WTC11 (cell line): ENCODE results near the gene TAOK2. TPM values are rescaled to one million over a fixed set of nuclear protein-coding genes. Genes with fewer than 3 reads are reported as not detected.
A peak's percentile ranks its signal among the peaks of the same experiment; 100 is the strongest.

ENCODE experiments used
- ATAC-seq: fragments of 200-7000 bp; cut with Tn5 transposase; 2 replicates; pipeline ENCODE4 v1.10.0; 2021; ENCODE audit warnings: mild to moderate bottlenecking, moderate library complexity
- CTCF ChIA-PET: fragments of 300-600 bp; sonication (Branson Sonifier 250); formaldehyde crosslinking; loops from one replicate; lab custom pipeline; 2021; ENCODE audit warnings: antibody characterized with exemption; lab: Charles Lee
- POLR2A ChIA-PET: fragments of 350-600 bp; sonication (Branson Sonifier 250); formaldehyde crosslinking; loops from one replicate; lab custom pipeline; 2021; ENCODE audit warnings: antibody characterized with exemption; lab: Charles Lee
- DNase-seq: peaks from one replicate; pipeline ENCODE4 v3.0.0; 2021; ENCODE audit warnings: low spot score
- H3K27ac Mint-ChIP-seq: 2 replicates; pipeline ENCODE4 v1.8.0; 2021; ENCODE audit warnings: mixed read lengths
- H3K27me3 Mint-ChIP-seq: 2 replicates; pipeline ENCODE4 v1.8.0; 2021; ENCODE audit warnings: low read depth, mild to moderate bottlenecking, moderate library complexity, mixed read lengths
- H3K36me3 Mint-ChIP-seq: 2 replicates; pipeline ENCODE4 v1.8.0; 2021; ENCODE audit warnings: mixed read lengths
- H3K4me1 Mint-ChIP-seq: 2 replicates; pipeline ENCODE4 v1.8.0; 2022; ENCODE audit warnings: mixed read lengths
- H3K4me3 Mint-ChIP-seq: 2 replicates; pipeline ENCODE4 v1.8.0; 2021; ENCODE audit warnings: mild to moderate bottlenecking, moderate library complexity, mixed read lengths
- H3K9me3 Mint-ChIP-seq: 2 replicates; pipeline ENCODE4 v1.8.0; 2021; ENCODE audit warnings: mixed read lengths
- CREM ChIP-seq: sonication (generic); formaldehyde crosslinking; IDR thresholded peaks from 2 replicates; pipeline ENCODE4 v1.8.1; 2022; ENCODE audit warnings: mild to moderate bottlenecking, missing genetic modification reagents, moderate library complexity
- FOXJ3 ChIP-seq: sonication (generic); formaldehyde crosslinking; IDR thresholded peaks from 2 replicates; pipeline ENCODE4 v1.9.0; 2021; ENCODE audit warnings: missing genetic modification reagents, mild to moderate bottlenecking, borderline replicate concordance
- FOXK1 ChIP-seq: sonication (generic); formaldehyde crosslinking; IDR thresholded peaks from 2 replicates; pipeline ENCODE4 v1.8.0; 2022; ENCODE audit warnings: mild to moderate bottlenecking, moderate library complexity, missing genetic modification reagents
- GABPB1 ChIP-seq: sonication (generic); formaldehyde crosslinking; IDR thresholded peaks from 2 replicates; pipeline ENCODE4 v1.8.1; 2023; ENCODE audit warnings: mild to moderate bottlenecking, missing genetic modification reagents
- NFATC4 ChIP-seq: fragments of 250-450 bp; sonication (Bioruptor Pico); IDR thresholded peaks from 2 replicates; pipeline ENCODE4 v1.9.0; 2021; ENCODE audit warnings: mild to moderate bottlenecking
- NFYB ChIP-seq: sonication (generic); formaldehyde crosslinking; conservative IDR thresholded peaks from 2 replicates; pipeline ENCODE4 v1.8.0; 2022; ENCODE audit warnings: low read depth, missing genetic modification reagents
- NR3C1 ChIP-seq: sonication (generic); formaldehyde crosslinking; conservative IDR thresholded peaks from 2 replicates; pipeline ENCODE4 v1.8.1; 2023; ENCODE audit warnings: low read depth, mild to moderate bottlenecking, missing genetic modification reagents
- RORB ChIP-seq: fragments of 250-450 bp; sonication (Bioruptor Pico); IDR thresholded peaks from 2 replicates; pipeline ENCODE4 v1.9.0; 2021; ENCODE audit warnings: mild to moderate bottlenecking
- SMAD3 ChIP-seq: sonication (generic); formaldehyde crosslinking; IDR thresholded peaks from 2 replicates; pipeline ENCODE4 v1.8.0; 2022; ENCODE audit warnings: missing genetic modification reagents, mild to moderate bottlenecking, borderline replicate concordance
- SP1 ChIP-seq: sonication (generic); formaldehyde crosslinking; conservative IDR thresholded peaks from 2 replicates; pipeline ENCODE4 v1.8.1; 2022; ENCODE audit warnings: missing genetic modification reagents
- TP53 ChIP-seq: sonication (generic); formaldehyde crosslinking; IDR thresholded peaks from 2 replicates; pipeline ENCODE4 v1.8.1; 2023; ENCODE audit warnings: mild to moderate bottlenecking, missing genetic modification reagents
- ZNF317 ChIP-seq: sonication (generic); formaldehyde crosslinking; IDR thresholded peaks from 2 replicates; pipeline ENCODE4 v1.8.1; 2023; ENCODE audit warnings: low read depth, mild to moderate bottlenecking, moderate library complexity, missing genetic modification reagents, borderline replicate concordance
- ZNF423 ChIP-seq: fragments of 250-450 bp; sonication (Bioruptor Pico); IDR thresholded peaks from 2 replicates; pipeline ENCODE4 v2.1.2; 2022; ENCODE audit warnings: mild to moderate bottlenecking, moderate library complexity
- ZNF671 ChIP-seq: fragments of 250-450 bp; sonication (Bioruptor Pico); IDR thresholded peaks from 2 replicates; pipeline ENCODE4 v1.8.0; 2021; ENCODE audit warnings: mild to moderate bottlenecking
- total RNA-seq: library from RNA; stranded (reverse); gene quantifications from 3 replicates; pipeline ENCODE4 v1.2.3, GENCODE V29; 2021
- TF ChIP-seq, protein P1 (sequence below): fragments of 250-450 bp; sonication (Bioruptor Pico); IDR thresholded peaks from 2 replicates; pipeline ENCODE4 v2.1.2; 2022; ENCODE audit warnings: mild to moderate bottlenecking, moderate library complexity
- TF ChIP-seq, protein P2 (sequence below): fragments of 250-450 bp; sonication (Bioruptor Pico); conservative IDR thresholded peaks from 2 replicates; pipeline ENCODE4 v1.9.0; 2021; ENCODE audit warnings: mild to moderate bottlenecking
- TF ChIP-seq, protein P3 (sequence below): sonication (generic); formaldehyde crosslinking; IDR thresholded peaks from 2 replicates; pipeline ENCODE4 v1.8.0; 2022; ENCODE audit warnings: mild to moderate bottlenecking, missing genetic modification reagents
- TF ChIP-seq, protein P4 (sequence below): sonication (generic); formaldehyde crosslinking; IDR thresholded peaks from 2 replicates; pipeline ENCODE4 v1.8.1; 2022; ENCODE audit warnings: mild to moderate bottlenecking, moderate library complexity, missing genetic modification reagents
- TF ChIP-seq, protein P5 (sequence below): sonication (generic); formaldehyde crosslinking; conservative IDR thresholded peaks from 2 replicates; pipeline ENCODE4 v1.8.1; 2023; ENCODE audit warnings: mild to moderate bottlenecking, low read depth, missing genetic modification reagents, moderate library complexity
- TF ChIP-seq, protein P6 (sequence below): sonication (generic); formaldehyde crosslinking; IDR thresholded peaks from 2 replicates; pipeline ENCODE4 v1.8.1; 2022; ENCODE audit warnings: low read depth, missing genetic modification reagents, borderline replicate concordance

The TAOK2 gene
- total RNA-seq, 1 experiment from 2014 or later: 42.4 TPM

DNA sequence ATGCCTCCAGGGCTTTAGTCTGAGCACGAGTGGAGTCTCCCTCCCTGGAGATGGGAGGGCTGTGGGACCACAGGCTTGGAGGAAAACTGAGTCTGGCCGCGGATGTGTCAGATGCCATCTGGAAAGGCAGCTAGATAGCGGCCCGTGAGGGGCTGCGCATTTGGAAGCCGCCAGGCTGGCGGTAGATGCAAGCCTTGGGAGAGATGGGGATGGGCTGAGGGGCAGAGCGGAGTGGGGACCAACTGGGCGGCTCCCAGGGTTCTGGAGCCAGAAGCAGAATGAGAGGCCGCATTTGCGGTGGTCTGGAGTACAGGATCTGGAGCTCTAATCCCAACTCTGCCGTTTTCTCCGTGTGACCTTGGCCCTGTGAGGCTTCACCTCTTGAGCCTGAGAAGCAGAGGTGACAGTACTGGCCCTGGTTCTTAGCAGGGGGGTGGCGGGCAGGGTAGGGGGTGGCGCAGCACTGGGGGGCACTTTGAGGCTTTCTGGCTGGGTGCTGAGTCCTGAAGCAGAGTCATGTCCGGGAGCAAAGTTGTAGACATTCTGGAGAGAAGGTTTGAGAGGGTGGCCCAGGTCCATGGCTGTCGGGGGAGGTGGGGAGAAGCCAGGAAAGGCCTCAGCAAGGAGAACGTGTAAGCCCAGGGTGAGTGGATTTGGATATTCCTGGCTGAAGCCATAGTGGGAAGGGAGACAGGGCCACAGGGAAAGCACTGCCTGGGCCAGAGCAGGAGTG lies 29.1 kb downstream of the TAOK2 start:
- no peak for DNase-seq
- CTCF ChIA-PET: interaction anchor here (1.0 to 1.3 kb wide), 2 partner anchors 27 to 154 kb away, joined by 3 to 5 read pairs; no protein-coding TSS in a partner anchor

DNA sequence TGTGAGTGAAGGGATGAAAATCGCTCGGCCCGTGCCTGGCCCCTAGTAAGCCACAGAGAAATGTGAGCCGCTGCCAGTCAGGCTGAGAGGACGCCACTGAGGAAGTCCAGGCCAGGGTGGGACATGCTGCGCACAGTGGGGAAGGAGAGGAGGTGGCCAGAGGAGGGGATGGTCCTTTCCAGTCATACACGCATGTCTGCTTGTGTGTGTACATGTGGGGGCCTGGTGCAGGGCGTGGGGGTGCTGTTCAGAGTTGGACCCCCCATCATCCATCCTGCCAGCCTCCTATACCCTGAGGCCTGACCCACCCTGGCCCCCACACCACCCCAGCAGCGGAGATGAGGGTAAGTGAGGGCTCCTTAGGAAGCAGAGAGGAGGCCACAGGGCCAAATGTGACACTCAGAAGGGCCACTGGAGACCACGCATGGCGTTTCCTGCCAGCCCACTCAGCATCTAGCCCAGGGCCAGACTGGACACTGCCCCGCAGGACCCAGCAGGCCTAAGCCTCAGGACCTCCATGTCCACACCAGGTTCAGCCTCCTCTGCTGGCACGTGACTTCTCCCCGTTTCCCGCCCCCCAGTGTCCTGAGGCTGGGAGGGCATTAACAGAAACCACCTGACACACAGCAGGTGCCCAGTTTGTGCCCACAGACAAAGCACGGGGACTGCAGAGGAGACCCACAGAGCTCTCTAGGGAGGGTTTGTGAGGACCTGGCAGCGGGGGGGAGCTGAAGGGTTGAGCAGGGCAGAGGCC lies 30.2 kb downstream of the TAOK2 start:
- Mint-ChIP-seq H3K9me3 (no peaks in the 10 kb centered on the region), H3K27ac (no peak overlapping the region), H3K4me3 (no peak overlapping the region), H3K4me1 (peaks cover 15% of the 10 kb centered on the region)
- POLR2A ChIA-PET: interaction anchor here (0.6 kb wide), 1 partner anchor 198 kb away, joined by 3 read pairs; the partner anchor contains the start of gene MAZ
- no peak for TF ChIP-seq NFATC4 (CRISPR knock-in tag)
- TF ChIP-seq, all 79 proteins: peak for 0
- peaks cover 9% of the 10 kb centered on the region for H3K36me3 Mint-ChIP-seq
- CTCF ChIA-PET: interaction anchor here (1.0 to 2.4 kb wide), 5 partner anchors 28 to 155 kb away, joined by 3 to 24 read pairs (median 6); partner anchors contain the start of genes ASPHD1, SEZ6L2, TAOK2 and TLCD3B
- ATAC-seq (no peak), DNase-seq (no peak)
- H3K27me3 Mint-ChIP-seq: no peaks in the 10 kb centered on the region

More for the DNA sequence above, 29.1 kb downstream of the TAOK2 start:
- H3K4me1 Mint-ChIP-seq: peaks cover 13% of the 10 kb centered on the region
- peaks cover 15% of the 10 kb centered on the region for H3K36me3 Mint-ChIP-seq
- POLR2A ChIA-PET: interaction anchor here (0.6 to 1.3 kb wide), 2 partner anchors 29 to 319 kb away, joined by 3 read pairs; partner anchors contain the start of gene TLCD3B
- H3K9me3 Mint-ChIP-seq: no peaks in the 10 kb centered on the region
- no peak for ATAC-seq
- TF ChIP-seq, protein P1, sequence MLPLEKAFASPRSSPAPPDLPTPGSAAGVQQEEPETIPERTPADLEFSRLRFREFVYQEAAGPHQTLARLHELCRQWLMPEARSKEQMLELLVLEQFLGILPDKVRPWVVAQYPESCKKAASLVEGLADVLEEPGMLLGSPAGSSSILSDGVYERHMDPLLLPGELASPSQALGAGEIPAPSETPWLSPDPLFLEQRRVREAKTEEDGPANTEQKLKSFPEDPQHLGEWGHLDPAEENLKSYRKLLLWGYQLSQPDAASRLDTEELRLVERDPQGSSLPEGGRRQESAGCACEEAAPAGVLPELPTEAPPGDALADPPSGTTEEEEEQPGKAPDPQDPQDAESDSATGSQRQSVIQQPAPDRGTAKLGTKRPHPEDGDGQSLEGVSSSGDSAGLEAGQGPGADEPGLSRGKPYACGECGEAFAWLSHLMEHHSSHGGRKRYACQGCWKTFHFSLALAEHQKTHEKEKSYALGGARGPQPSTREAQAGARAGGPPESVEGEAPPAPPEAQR (CRISPR knock-in tag): no peak
- TF ChIP-seq, protein P2, sequence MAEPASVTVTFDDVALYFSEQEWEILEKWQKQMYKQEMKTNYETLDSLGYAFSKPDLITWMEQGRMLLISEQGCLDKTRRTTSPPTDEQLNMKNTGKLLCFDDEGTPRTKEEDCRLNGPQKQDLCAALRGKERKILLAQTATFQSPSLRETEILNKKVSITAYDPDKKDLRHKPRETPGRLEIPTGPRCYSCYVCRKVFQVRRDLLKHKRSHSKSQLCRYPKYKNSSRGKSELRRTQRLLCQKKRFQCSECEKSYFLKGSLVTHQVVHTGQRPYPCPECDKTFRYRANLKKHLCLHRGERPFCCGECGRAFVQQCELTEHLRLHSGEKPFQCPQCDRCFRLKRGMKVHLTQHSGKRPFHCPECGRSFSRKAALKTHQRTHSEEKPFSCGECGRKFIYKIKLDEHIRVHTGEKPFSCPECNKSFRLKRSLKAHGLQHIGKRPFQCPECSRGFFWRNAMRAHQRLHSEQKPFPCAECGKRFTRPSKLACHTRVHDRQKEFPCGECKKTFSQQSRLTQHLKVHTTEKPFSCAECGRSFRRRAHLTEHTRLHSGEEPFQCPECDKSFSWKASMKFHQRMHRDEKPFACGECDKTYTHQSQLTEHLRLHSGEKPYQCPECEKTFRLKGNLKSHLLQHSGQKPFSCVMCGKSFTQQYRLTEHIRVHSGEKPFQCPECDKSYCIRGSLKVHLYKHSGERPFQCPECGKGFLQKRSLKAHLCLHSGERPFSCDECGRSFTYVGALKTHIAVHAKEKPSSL (CRISPR knock-in tag): no peak
- TF ChIP-seq, protein P3, sequence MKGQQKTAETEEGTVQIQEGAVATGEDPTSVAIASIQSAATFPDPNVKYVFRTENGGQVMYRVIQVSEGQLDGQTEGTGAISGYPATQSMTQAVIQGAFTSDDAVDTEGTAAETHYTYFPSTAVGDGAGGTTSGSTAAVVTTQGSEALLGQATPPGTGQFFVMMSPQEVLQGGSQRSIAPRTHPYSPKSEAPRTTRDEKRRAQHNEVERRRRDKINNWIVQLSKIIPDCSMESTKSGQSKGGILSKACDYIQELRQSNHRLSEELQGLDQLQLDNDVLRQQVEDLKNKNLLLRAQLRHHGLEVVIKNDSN (CRISPR knock-in tag): no peak
- TF ChIP-seq RORB (CRISPR knock-in tag) (no peak), ZNF671 (CRISPR knock-in tag) (no peak), FOXJ3 (CRISPR knock-in tag) (no peak), GABPB1 (CRISPR knock-in tag) (no peak), SMAD3 (CRISPR knock-in tag) (no peak), NFYB (CRISPR knock-in tag) (no peak), NR3C1 (CRISPR knock-in tag) (no peak)
- TF ChIP-seq, protein P4, sequence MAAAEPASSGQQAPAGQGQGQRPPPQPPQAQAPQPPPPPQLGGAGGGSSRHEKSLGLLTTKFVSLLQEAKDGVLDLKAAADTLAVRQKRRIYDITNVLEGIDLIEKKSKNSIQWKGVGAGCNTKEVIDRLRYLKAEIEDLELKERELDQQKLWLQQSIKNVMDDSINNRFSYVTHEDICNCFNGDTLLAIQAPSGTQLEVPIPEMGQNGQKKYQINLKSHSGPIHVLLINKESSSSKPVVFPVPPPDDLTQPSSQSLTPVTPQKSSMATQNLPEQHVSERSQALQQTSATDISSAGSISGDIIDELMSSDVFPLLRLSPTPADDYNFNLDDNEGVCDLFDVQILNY (CRISPR knock-in tag): no peak
- H3K4me3 Mint-ChIP-seq: no peak overlapping the region
- H3K27ac Mint-ChIP-seq: peak overlapping the region; percentile 63
- H3K27me3 Mint-ChIP-seq: no peaks in the 10 kb centered on the region

DNA sequence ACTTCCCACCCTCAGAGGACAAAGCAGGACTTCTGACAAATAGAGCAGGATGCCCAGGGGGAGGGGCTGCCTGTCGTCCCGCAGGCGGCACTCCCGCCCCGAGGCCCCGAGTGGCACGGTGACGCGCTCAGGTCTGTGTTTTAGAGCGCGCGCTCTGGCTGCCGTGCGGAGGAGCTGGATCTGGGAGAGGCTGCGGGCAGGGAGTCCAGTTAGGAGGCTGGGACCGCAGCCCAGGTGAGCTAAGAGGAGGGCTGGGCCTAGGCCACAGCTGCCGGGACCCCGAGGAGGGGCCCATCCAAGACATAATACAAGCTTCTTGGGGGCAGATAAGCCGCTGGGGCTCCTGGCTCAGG lies 30.7 kb downstream of the TAOK2 start:
- Mint-ChIP-seq H3K4me1 (peaks cover 19% of the 10 kb centered on the region), H3K27ac (no peak overlapping the region), H3K4me3 (no peak overlapping the region), H3K9me3 (no peaks in the 10 kb centered on the region), H3K36me3 (peaks cover 9% of the 10 kb centered on the region), H3K27me3 (peaks cover 1% of the 10 kb centered on the region; the same call in 1 of the 2 replicates)
- POLR2A ChIA-PET: interaction anchor here (0.6 kb wide), 1 partner anchor 198 kb away, joined by 3 read pairs; the partner anchor contains the start of gene MAZ
- CTCF ChIA-PET: interaction anchor here (0.8 to 2.4 kb wide), 5 partner anchors 28 to 105 kb away, joined by 3 to 24 read pairs (median 6); partner anchors contain the start of genes ASPHD1, SEZ6L2, TAOK2 and TLCD3B
- DNase-seq: no peak
- ATAC-seq: no peak
- TF ChIP-seq, protein P5, sequence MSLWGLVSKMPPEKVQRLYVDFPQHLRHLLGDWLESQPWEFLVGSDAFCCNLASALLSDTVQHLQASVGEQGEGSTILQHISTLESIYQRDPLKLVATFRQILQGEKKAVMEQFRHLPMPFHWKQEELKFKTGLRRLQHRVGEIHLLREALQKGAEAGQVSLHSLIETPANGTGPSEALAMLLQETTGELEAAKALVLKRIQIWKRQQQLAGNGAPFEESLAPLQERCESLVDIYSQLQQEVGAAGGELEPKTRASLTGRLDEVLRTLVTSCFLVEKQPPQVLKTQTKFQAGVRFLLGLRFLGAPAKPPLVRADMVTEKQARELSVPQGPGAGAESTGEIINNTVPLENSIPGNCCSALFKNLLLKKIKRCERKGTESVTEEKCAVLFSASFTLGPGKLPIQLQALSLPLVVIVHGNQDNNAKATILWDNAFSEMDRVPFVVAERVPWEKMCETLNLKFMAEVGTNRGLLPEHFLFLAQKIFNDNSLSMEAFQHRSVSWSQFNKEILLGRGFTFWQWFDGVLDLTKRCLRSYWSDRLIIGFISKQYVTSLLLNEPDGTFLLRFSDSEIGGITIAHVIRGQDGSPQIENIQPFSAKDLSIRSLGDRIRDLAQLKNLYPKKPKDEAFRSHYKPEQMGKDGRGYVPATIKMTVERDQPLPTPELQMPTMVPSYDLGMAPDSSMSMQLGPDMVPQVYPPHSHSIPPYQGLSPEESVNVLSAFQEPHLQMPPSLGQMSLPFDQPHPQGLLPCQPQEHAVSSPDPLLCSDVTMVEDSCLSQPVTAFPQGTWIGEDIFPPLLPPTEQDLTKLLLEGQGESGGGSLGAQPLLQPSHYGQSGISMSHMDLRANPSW (CRISPR knock-in tag): no peak
- TF ChIP-seq ZNF423 (CRISPR knock-in tag): no peak
- no peak for TF ChIP-seq TP53 (CRISPR knock-in tag)
- TF ChIP-seq SP1: no peak
- TF ChIP-seq, protein P6, sequence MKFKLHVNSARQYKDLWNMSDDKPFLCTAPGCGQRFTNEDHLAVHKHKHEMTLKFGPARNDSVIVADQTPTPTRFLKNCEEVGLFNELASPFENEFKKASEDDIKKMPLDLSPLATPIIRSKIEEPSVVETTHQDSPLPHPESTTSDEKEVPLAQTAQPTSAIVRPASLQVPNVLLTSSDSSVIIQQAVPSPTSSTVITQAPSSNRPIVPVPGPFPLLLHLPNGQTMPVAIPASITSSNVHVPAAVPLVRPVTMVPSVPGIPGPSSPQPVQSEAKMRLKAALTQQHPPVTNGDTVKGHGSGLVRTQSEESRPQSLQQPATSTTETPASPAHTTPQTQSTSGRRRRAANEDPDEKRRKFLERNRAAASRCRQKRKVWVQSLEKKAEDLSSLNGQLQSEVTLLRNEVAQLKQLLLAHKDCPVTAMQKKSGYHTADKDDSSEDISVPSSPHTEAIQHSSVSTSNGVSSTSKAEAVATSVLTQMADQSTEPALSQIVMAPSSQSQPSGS (CRISPR knock-in tag): no peak
- TF ChIP-seq ZNF317 (CRISPR knock-in tag): no peak
- no peak for TF ChIP-seq CREM (CRISPR knock-in tag)
- TF ChIP-seq RORB (CRISPR knock-in tag): no peak
- no peak for TF ChIP-seq FOXK1 (CRISPR knock-in tag)
